Calu3 (cell line): ENCODE measurements around the gene CACNA1H. TPM values are rescaled to one million over a fixed set of nuclear protein-coding genes. Genes with fewer than 3 reads are reported as not detected.

ENCODE experiments used
- BruUV-seq: library from RNA; stranded (reverse); fragments of 400-500 nt; replicated peaks from 2 replicates; lab custom pipeline; 2021; lab: Mats Ljungman, UMichigan
- CTCF ChIA-PET: fragments of 300-600 bp; sonication (Branson Sonifier 250); formaldehyde crosslinking; loops from one replicate; lab custom pipeline; 2022; ENCODE audit warnings: antibody characterized with exemption; lab: Charles Lee
- DNase-seq: peaks from one replicate; pipeline ENCODE4 v3.0.0; 2022
- H3K27ac Mint-ChIP-seq: one replicate; pipeline ENCODE4 v1.8.0; 2022; ENCODE audit warnings: mixed read lengths; ENCODE audit not compliant: unreplicated experiment
- H3K27me3 Mint-ChIP-seq: one replicate; pipeline ENCODE4 v1.8.0; 2022; ENCODE audit warnings: mixed read lengths; ENCODE audit not compliant: unreplicated experiment
- H3K36me3 Mint-ChIP-seq: one replicate; pipeline ENCODE4 v1.8.0; 2022; ENCODE audit warnings: mild to moderate bottlenecking, moderate library complexity, mixed read lengths; ENCODE audit not compliant: insufficient read depth, unreplicated experiment
- H3K4me1 Mint-ChIP-seq: one replicate; pipeline ENCODE4 v1.8.0; 2022; ENCODE audit warnings: mild to moderate bottlenecking, low read depth, mixed read lengths; ENCODE audit not compliant: unreplicated experiment
- H3K4me3 Mint-ChIP-seq: one replicate; pipeline ENCODE4 v1.8.0; 2022; ENCODE audit warnings: mild to moderate bottlenecking, low read depth, moderate library complexity, mixed read lengths; ENCODE audit not compliant: unreplicated experiment
- H3K9me3 Mint-ChIP-seq: one replicate; pipeline ENCODE4 v1.8.0; 2022; ENCODE audit warnings: low read depth, mixed read lengths; ENCODE audit not compliant: unreplicated experiment
- intact Hi-C: fragments of 100-400 bp; cut with micrococcal nuclease; formaldehyde crosslinking; loops from one replicate; pipeline ENCODE4 v1.10.0; 2022; ENCODE audit not compliant: unreplicated experiment
- total RNA-seq: library from RNA; stranded (reverse); gene quantifications from 2 replicates; pipeline ENCODE4 v1.2.3, GENCODE V29; 2022
- TF ChIP-seq, protein P1 (sequence below): fragments of 200-600 bp; IDR thresholded peaks from one replicate; pipeline ENCODE4 v1.8.0; 2022; ENCODE audit warnings: antibody characterized with exemption; ENCODE audit not compliant: unreplicated experiment

The CACNA1H gene
- total RNA-seq, 1 experiment from 2014 or later = not detected

- no TSS peak for BruUV-seq
- Mint-ChIP-seq H3K27ac (no peak overlapping the region), H3K9me3 (no peaks in the 10 kb centered on the region), H3K36me3 (peaks cover 6% of the 10 kb centered on the region), H3K4me3 (no peak overlapping the region), H3K4me1 (no peaks in the 10 kb centered on the region), H3K27me3 (peaks cover 74% of the 10 kb centered on the region)
- CTCF ChIA-PET = interaction anchor here (0.6 to 1.3 kb wide), 3 partner anchors 22 to 87 kb away, joined by 3 to 6 read pairs (median 5); no protein-coding TSS in a partner anchor
- intact Hi-C loops = loop anchor here (2.0 kb wide), 1 partner anchor 86 kb away; no protein-coding TSS in a partner anchor
- DNase-seq = peak; percentile 65
- TF ChIP-seq, protein P1, sequence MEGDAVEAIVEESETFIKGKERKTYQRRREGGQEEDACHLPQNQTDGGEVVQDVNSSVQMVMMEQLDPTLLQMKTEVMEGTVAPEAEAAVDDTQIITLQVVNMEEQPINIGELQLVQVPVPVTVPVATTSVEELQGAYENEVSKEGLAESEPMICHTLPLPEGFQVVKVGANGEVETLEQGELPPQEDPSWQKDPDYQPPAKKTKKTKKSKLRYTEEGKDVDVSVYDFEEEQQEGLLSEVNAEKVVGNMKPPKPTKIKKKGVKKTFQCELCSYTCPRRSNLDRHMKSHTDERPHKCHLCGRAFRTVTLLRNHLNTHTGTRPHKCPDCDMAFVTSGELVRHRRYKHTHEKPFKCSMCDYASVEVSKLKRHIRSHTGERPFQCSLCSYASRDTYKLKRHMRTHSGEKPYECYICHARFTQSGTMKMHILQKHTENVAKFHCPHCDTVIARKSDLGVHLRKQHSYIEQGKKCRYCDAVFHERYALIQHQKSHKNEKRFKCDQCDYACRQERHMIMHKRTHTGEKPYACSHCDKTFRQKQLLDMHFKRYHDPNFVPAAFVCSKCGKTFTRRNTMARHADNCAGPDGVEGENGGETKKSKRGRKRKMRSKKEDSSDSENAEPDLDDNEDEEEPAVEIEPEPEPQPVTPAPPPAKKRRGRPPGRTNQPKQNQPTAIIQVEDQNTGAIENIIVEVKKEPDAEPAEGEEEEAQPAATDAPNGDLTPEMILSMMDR = no peak
Observed at GRCh38 chr16:1193143-1193824, 40.4 kb downstream of the CACNA1H start.

- no peaks in the 10 kb centered on the region for H3K4me1 Mint-ChIP-seq
- H3K9me3 Mint-ChIP-seq = no peaks in the 10 kb centered on the region
- CTCF ChIA-PET = interaction anchor here (0.6 to 1.3 kb wide), 3 partner anchors 21 to 88 kb away, joined by 3 to 6 read pairs (median 5); no protein-coding TSS in a partner anchor
- BruUV-seq = no TSS peak
- no peak overlapping the region for H3K4me3 Mint-ChIP-seq
- TF ChIP-seq, protein P1 = no peak
- H3K36me3 Mint-ChIP-seq = peaks cover 2% of the 10 kb centered on the region
- no peak overlapping the region for H3K27ac Mint-ChIP-seq
- peaks cover 74% of the 10 kb centered on the region for H3K27me3 Mint-ChIP-seq
- no peak for DNase-seq
- intact Hi-C loops = loop anchor here (2.0 kb wide), 1 partner anchor 87 kb away; no protein-coding TSS in a partner anchor
Observed at GRCh38 chr16:1193825-1194581, 41.1 kb downstream of the CACNA1H start.

- H3K9me3 Mint-ChIP-seq = no peaks in the 10 kb centered on the region
- no peaks in the 10 kb centered on the region for H3K4me1 Mint-ChIP-seq
- H3K27ac Mint-ChIP-seq = no peak overlapping the region
- no peaks in the 10 kb centered on the region for H3K36me3 Mint-ChIP-seq
- no TSS peak for BruUV-seq
- intact Hi-C loops = no loop called here
- CTCF ChIA-PET = interaction anchor here (0.9 kb wide), 1 partner anchor 88 kb away, joined by 3 read pairs; no protein-coding TSS in a partner anchor
- peaks cover 71% of the 10 kb centered on the region for H3K27me3 Mint-ChIP-seq
- TF ChIP-seq, protein P1 = peak; percentile 98
- peak; percentile 32 for DNase-seq
- H3K4me3 Mint-ChIP-seq = no peak overlapping the region
Observed at GRCh38 chr16:1194665-1195392, 41.9 kb downstream of the CACNA1H start.

DNA sequence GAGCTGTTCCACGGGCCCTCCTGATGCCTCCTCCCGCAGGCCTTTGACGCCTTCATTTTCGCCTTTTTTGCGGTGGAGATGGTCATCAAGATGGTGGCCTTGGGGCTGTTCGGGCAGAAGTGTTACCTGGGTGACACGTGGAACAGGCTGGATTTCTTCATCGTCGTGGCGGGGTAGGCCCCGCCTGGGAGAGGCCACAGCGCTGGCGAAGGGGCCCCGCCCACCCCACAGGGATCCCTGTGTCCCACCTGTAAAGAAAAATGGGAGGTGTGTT is 42.4 kb downstream of the CACNA1H start:
- Mint-ChIP-seq H3K4me1 (no peaks in the 10 kb centered on the region), H3K36me3 (no peaks in the 10 kb centered on the region), H3K27ac (no peak overlapping the region), H3K9me3 (no peaks in the 10 kb centered on the region), H3K4me3 (no peak overlapping the region), H3K27me3 (peaks cover 70% of the 10 kb centered on the region)
- DNase-seq = no peak
- intact Hi-C loops = no loop called here
- CTCF ChIA-PET = no interaction called here
- no TSS peak for BruUV-seq
- TF ChIP-seq, protein P1 = no peak
